Kidney (tissue), 14 donors: ENCODE data around the gene MMRN2. TPM values are rescaled to one million over a fixed set of nuclear protein-coding genes. Genes with fewer than 3 reads are reported as not detected.
"Not testable (repeated sequence)": the region's sequence is repeated elsewhere in the genome, so short reads cannot be mapped to it uniquely, and the experiment has no call there.

Source experiments
- DNase-seq, 5 donors: peaks; one replicate each; pipeline ENCODE4 v3.0.0-alpha.2; 2013 to 2020
- FAIRE-seq: peaks from 2 replicates; lab custom pipeline; 2012; peaks lifted over from hg19 to GRCh38; lab: Jason Lieb, UNC
- H3K27ac ChIP-seq, 2 donors: one replicate each; pipeline ENCODE4 v1.7.0; 2013; ENCODE audit warnings: low read depth in 2 of 2, low read length in 2 of 2, inconsistent platforms in 1 of 2
- H3K27me3 ChIP-seq: one replicate; pipeline ENCODE4 v1.7.1; 2013; ENCODE audit warnings: low read length, inconsistent platforms; ENCODE audit not compliant: control insufficient read depth, insufficient read depth
- H3K36me3 ChIP-seq, 3 donors: one replicate each; pipeline versions ENCODE4 v1.7.0 to v1.7.1; 2013; ENCODE audit warnings: low read length in 3 of 3, control low read depth in 1 of 3, inconsistent platforms in 1 of 3; ENCODE audit not compliant: insufficient read depth in 3 of 3, control insufficient read depth in 2 of 3
- H3K4me1 ChIP-seq, 3 donors: one replicate each; pipeline versions ENCODE4 v1.7.0 to v1.7.1; 2013; ENCODE audit warnings: low read length in 3 of 3, inconsistent platforms in 1 of 3, low read depth in 1 of 3; ENCODE audit not compliant: control insufficient read depth in 2 of 3, insufficient read depth in 2 of 3
- H3K4me3 ChIP-seq, 3 donors: one replicate each; pipeline versions ENCODE4 v1.7.0 to v1.8.1; 2013; ENCODE audit warnings: low read length in 3 of 3, control low read depth in 1 of 3, inconsistent platforms in 1 of 3
- H3K9ac ChIP-seq, 3 donors: one replicate each; pipeline versions ENCODE4 v1.7.0 to v1.7.1; 2013; ENCODE audit warnings: low read length in 3 of 3, control low read depth in 1 of 3, inconsistent platforms in 1 of 3
- H3K9me3 ChIP-seq, 3 donors: one replicate each; pipeline versions ENCODE4 v1.7.0 to v1.7.1; 2013; ENCODE audit warnings: low read length in 3 of 3, control low read depth in 1 of 3, inconsistent platforms in 1 of 3; ENCODE audit not compliant: control insufficient read depth in 2 of 3, insufficient read depth in 1 of 3
- CTCF ChIP-seq: IDR thresholded peaks from 3 replicates; pipeline ENCODE4 v1.5.1; 2012; ENCODE audit warnings: mild to moderate bottlenecking, moderate library complexity, borderline replicate concordance; ENCODE audit not compliant: insufficient read depth; ENCODE audit errors: extremely low read depth
- intact Hi-C: fragments of 100-400 bp; cut with DNase I; formaldehyde crosslinking; loops from one replicate; pipeline ENCODE4 v1.11.1; 2022
- polyA plus RNA-seq: library from polyadenylated mRNA; stranded (reverse); fragments of 350-450 nt; fragmentation: Illumina TruSeq; extraction: RNeasy Lipid Tissue Mini Kit (QIAGEN cat#74804); gene quantifications from one replicate; pipeline ENCODE4 v1.2.3, GENCODE V29; 2014; ENCODE audit warnings: low read depth, low replicate concordance; ENCODE audit not compliant: insufficient read depth
- total RNA-seq: library from RNA; stranded (reverse); fragmentation: NEBNext Ultra II Directional; extraction: Animal tissue kit (Norgen Biotek cat#: 25700); gene quantifications from one replicate; pipeline ENCODE4 v1.2.1, GENCODE V29; 2021
- donor health status: control.
- donor health status: control.
- donor health status: control.
- donor health status: control.
- donor health status: control.
- donor health status: DM: yes; HTN: yes; CAD: no.
- donor health status: Normal renal cell carcinoma (clear cell type).

MMRN2 gene
- total and polyA plus RNA-seq, 2 donors from 2014 or later = 19.9 to 65.9 TPM

GRCh38 chr10:86952106-86952505 is 5.3 kb downstream of the MMRN2 start:
- H3K9ac ChIP-seq = no peak overlapping the region
- FAIRE-seq (no peak), DNase-seq (peak in 2 of 5 donors; percentile 26 to 41)
- no peak for TF ChIP-seq CTCF
- no peak overlapping the region for H3K4me3 ChIP-seq
- intact Hi-C loops = no loop called here
- H3K9me3 ChIP-seq = peaks cover 0 to 2% (median 0%) of the 10 kb centered on the region in 3 donors
- H3K36me3 ChIP-seq = no peaks in the 10 kb centered on the region
- H3K27me3 ChIP-seq = no peaks in the 10 kb centered on the region
- no peak overlapping the region for H3K27ac ChIP-seq
- peaks cover 0 to 27% (median 10%) of the 10 kb centered on the region in 3 donors for H3K4me1 ChIP-seq

- H3K9ac ChIP-seq = no peak overlapping the region
- no peaks in the 10 kb centered on the region for H3K36me3 ChIP-seq
- no peak for FAIRE-seq
- no peak for TF ChIP-seq CTCF
- peaks cover 0 to 27% (median 10%) of the 10 kb centered on the region in 3 donors for H3K4me1 ChIP-seq
- peaks cover 0 to 2% (median 0%) of the 10 kb centered on the region in 3 donors for H3K9me3 ChIP-seq
- no peak overlapping the region for H3K27ac ChIP-seq
- H3K4me3 ChIP-seq = no peak overlapping the region
- intact Hi-C loops = no loop called here
- H3K27me3 ChIP-seq = no peaks in the 10 kb centered on the region
- peak in 1 of 5 donors; percentile 22 for DNase-seq
These were observed 6.1 kb downstream of the MMRN2 start for GRCh38 chr10:86951184-86951761.

- H3K36me3 ChIP-seq = no peaks in the 10 kb centered on the region
- H3K9me3 ChIP-seq = peaks cover 0 to 2% (median 0%) of the 10 kb centered on the region in 3 donors
- H3K9ac ChIP-seq = no peak overlapping the region
- DNase-seq (no peak), FAIRE-seq (no peak)
- H3K27ac ChIP-seq = no peak overlapping the region
- no peaks in the 10 kb centered on the region for H3K27me3 ChIP-seq
- peaks cover 0 to 30% (median 8%) of the 10 kb centered on the region in 3 donors for H3K4me1 ChIP-seq
- intact Hi-C loops = no loop called here
- no peak overlapping the region for H3K4me3 ChIP-seq
- no peak for TF ChIP-seq CTCF
These were observed 7.1 kb downstream of the MMRN2 start for GRCh38 chr10:86950349-86950748.

GRCh38 chr10:86947806-86948205 is 9.6 kb downstream of the MMRN2 start:
- H3K4me3 ChIP-seq, H3K36me3 ChIP-seq, H3K9ac ChIP-seq, H3K9me3 ChIP-seq, FAIRE-seq, intact Hi-C loops, H3K27ac ChIP-seq, H3K27me3 ChIP-seq: not testable (repeated sequence)
- H3K4me1 ChIP-seq = peaks cover 0 to 24% (median 0%) of the 10 kb centered on the region in 3 donors
- peak in 1 of 5 donors; percentile 22 for DNase-seq
